WERI-Rb-1 (cell line): ENCODE measurements around the gene RALGAPA2.

Experiments
- DNase-seq: peaks from one replicate; pipeline ENCODE4 v3.0.0-alpha.2; 2020
- H3K27ac ChIP-seq: fragments of 250-450 bp; sonication (Bioruptor Pico); 2 replicates; pipeline ENCODE4 v1.5.1; 2020; ENCODE audit warnings: mild to moderate bottlenecking, moderate library complexity
- H3K27me3 ChIP-seq: fragments of 250-450 bp; sonication (Bioruptor Pico); 2 replicates; pipeline ENCODE4 v1.5.1; 2021; ENCODE audit warnings: mild to moderate bottlenecking, low read depth, moderate library complexity; ENCODE audit not compliant: insufficient read depth, severe bottlenecking
- H3K36me3 ChIP-seq: fragments of 250-450 bp; sonication (Bioruptor Pico); 2 replicates; pipeline ENCODE4 v1.5.1; 2020; ENCODE audit warnings: mild to moderate bottlenecking, moderate library complexity
- H3K4me3 ChIP-seq: 2 replicates; pipeline ENCODE4 v1.5.1; 2011; ENCODE audit warnings: low read depth, mild to moderate bottlenecking, control low read depth, low read length
- H3K9me3 ChIP-seq: fragments of 250-450 bp; sonication (Bioruptor Pico); 2 replicates; pipeline ENCODE4 v1.5.1; 2021; ENCODE audit warnings: mild to moderate bottlenecking, moderate library complexity; ENCODE audit not compliant: severe bottlenecking
- TF ChIP-seq, protein P1 (sequence below): IDR thresholded peaks from 2 replicates; pipeline ENCODE4 v1.5.1; 2011; ENCODE audit warnings: low read depth, mild to moderate bottlenecking, control low read depth, inconsistent platforms, low read length

The RALGAPA2 gene

DNA sequence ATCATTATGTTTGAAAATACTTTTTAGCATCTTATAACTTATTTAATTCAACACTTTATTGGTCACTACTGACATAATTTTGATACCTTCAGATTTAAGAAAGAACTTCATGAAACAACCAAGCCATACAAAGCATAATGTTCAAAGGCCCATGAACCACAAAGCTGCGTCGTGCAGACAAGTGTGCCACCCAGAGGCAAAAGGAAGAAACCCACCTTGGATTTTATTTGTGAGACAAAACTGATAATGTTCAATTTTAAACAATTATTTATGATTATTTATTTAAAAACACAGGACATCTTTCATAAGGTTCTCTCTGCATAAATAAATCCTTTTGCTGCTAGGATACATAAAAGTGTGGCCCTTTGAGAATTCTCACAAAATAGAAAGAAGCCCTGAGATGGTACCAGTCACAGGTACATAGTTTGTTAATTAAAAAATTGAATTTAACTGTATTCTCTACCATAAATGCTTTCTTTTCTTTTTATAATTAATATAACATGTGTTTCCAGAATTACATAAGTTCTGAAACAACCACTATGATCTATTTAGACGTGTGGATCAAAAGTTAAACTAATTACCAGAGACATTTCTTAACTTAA lies 143.7 kb downstream of the RALGAPA2 start:
- H3K4me3 ChIP-seq, result no peak overlapping the region
- H3K36me3 ChIP-seq, result no peaks in the 10 kb centered on the region
- H3K9me3 ChIP-seq, result no peaks in the 10 kb centered on the region
- no peak for DNase-seq
- H3K27ac ChIP-seq, result no peak overlapping the region
- H3K27me3 ChIP-seq, result no peaks in the 10 kb centered on the region
- TF ChIP-seq, protein P1, sequence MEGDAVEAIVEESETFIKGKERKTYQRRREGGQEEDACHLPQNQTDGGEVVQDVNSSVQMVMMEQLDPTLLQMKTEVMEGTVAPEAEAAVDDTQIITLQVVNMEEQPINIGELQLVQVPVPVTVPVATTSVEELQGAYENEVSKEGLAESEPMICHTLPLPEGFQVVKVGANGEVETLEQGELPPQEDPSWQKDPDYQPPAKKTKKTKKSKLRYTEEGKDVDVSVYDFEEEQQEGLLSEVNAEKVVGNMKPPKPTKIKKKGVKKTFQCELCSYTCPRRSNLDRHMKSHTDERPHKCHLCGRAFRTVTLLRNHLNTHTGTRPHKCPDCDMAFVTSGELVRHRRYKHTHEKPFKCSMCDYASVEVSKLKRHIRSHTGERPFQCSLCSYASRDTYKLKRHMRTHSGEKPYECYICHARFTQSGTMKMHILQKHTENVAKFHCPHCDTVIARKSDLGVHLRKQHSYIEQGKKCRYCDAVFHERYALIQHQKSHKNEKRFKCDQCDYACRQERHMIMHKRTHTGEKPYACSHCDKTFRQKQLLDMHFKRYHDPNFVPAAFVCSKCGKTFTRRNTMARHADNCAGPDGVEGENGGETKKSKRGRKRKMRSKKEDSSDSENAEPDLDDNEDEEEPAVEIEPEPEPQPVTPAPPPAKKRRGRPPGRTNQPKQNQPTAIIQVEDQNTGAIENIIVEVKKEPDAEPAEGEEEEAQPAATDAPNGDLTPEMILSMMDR, result peak; percentile 58

DNA sequence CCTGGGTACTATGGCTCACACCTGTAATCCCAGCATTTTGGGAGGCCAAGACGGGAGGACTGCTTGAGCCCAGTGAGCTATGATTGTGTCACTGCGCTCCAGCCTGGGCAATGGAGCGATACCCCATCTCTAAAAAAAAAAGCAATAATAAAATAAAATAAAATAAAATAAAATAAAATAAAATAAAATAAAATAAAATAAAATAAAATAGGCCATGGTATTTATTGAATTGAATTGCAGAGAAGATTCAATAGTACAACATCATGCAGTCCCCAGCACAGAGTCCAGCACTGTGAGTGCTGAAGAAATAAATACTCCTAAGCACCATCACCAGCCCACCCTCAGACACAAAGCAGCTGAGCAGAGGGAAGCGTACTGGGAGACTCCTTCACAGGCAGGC lies 144.7 kb downstream of the RALGAPA2 start:
- no peak for DNase-seq
- no peaks in the 10 kb centered on the region for H3K36me3 ChIP-seq
- H3K27ac ChIP-seq, result no peak overlapping the region
- no peak overlapping the region for H3K4me3 ChIP-seq
- TF ChIP-seq, protein P1, result no peak
- H3K9me3 ChIP-seq, result no peaks in the 10 kb centered on the region
- H3K27me3 ChIP-seq, result no peaks in the 10 kb centered on the region

GRCh38 chr20:20566516-20566915 lies 145.9 kb downstream of the RALGAPA2 start:
- H3K4me3 ChIP-seq, result no peak overlapping the region
- H3K36me3 ChIP-seq, result no peaks in the 10 kb centered on the region
- no peak for DNase-seq
- no peaks in the 10 kb centered on the region for H3K9me3 ChIP-seq
- no peak overlapping the region for H3K27ac ChIP-seq
- TF ChIP-seq, protein P1, result no peak
- H3K27me3 ChIP-seq, result no peaks in the 10 kb centered on the region

DNA sequence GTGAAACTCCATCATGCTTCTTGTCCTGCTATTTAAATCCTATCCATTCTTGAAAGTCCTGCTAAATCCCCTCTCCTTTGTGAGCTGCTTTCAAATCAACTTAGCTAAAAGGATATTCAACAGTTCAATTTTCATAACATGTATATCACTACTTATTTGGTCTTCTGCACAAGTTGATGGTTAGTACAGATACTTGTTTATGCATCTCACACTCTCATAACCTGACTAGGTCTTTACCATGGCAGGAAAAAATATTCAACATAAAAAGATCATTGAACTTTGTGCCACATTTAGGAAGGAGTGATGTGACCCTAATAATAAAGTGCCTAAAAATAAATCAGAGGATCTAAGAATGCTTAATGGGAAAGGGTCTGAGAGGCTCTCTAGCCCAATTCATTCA lies 148.2 kb downstream of the RALGAPA2 start:
- no peak for DNase-seq
- H3K4me3 ChIP-seq, result no peak overlapping the region
- H3K27me3 ChIP-seq, result no peaks in the 10 kb centered on the region
- no peaks in the 10 kb centered on the region for H3K9me3 ChIP-seq
- H3K36me3 ChIP-seq, result no peaks in the 10 kb centered on the region
- TF ChIP-seq, protein P1, result no peak
- no peak overlapping the region for H3K27ac ChIP-seq

GRCh38 chr20:20562507-20562906 lies 149.9 kb downstream of the RALGAPA2 start:
- no peaks in the 10 kb centered on the region for H3K27me3 ChIP-seq
- peak overlapping the region; percentile 30 for H3K27ac ChIP-seq
- TF ChIP-seq, protein P1, result no peak
- H3K4me3 ChIP-seq, result no peak overlapping the region
- no peaks in the 10 kb centered on the region for H3K36me3 ChIP-seq
- H3K9me3 ChIP-seq, result no peaks in the 10 kb centered on the region
- DNase-seq, result no peak

- Histone ChIP-seq H3K9me3 (no peaks in the 10 kb centered on the region), H3K4me3 (no peak overlapping the region), H3K36me3 (no peaks in the 10 kb centered on the region), H3K27ac (peak overlapping the region; percentile 30), H3K27me3 (no peaks in the 10 kb centered on the region)
- DNase-seq, result no peak
- TF ChIP-seq, protein P1, result no peak
Measured at GRCh38 chr20:20561841-20562240, 150.6 kb downstream of the RALGAPA2 start.
